ENCODE data around the gene POR. TPM values are rescaled to one million over a fixed set of nuclear protein-coding genes. Genes with fewer than 3 reads are reported as not detected.
A peak's percentile ranks its signal among the peaks of the same experiment; 100 is the strongest.

Gene POR
- 70.2 and 158 TPM in 2 replicates for total RNA-seq

DNA sequence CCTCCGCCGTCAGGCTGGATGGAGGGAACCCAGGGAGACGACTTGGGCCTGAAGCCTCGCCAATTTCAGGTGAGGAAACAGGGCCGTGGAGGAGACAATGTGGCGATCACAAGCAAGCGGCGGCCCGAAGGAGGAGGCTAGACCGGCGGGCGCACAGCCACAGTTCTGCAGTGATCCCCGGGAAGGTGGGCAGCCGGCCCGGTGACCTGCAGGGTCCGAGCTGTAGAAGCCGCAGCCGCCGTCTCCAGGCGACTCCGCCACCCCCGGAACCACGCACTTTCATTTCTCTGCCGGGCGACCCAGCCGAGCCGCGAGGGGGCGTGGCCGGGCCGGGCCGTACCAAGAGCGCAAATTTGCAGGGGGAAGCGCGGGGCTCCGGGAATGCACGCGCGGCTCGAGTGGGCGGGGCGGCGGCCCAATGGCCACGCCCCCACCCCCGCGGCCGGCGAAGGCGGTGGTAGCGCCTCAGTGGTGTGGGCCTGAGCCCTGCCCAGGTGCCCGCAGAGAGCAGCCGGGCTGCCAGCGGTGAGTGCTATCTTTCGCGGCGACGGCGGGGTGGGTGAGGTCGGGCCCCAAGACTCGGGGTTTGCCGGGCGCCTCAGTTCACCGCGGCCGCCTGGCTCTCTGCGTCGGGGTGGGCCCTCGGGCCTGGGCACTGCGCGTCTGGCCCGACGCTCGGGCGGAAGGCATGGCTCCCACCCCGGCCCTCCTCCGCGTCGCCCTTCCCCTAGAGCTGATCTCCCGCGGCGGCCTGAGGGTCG, at the start of gene POR:
Gene POR (plus strand): TSS at position 501 of the 761 bp plus-strand sequence. CDS start 38,847 bp downstream, outside the sequence.

DNA sequence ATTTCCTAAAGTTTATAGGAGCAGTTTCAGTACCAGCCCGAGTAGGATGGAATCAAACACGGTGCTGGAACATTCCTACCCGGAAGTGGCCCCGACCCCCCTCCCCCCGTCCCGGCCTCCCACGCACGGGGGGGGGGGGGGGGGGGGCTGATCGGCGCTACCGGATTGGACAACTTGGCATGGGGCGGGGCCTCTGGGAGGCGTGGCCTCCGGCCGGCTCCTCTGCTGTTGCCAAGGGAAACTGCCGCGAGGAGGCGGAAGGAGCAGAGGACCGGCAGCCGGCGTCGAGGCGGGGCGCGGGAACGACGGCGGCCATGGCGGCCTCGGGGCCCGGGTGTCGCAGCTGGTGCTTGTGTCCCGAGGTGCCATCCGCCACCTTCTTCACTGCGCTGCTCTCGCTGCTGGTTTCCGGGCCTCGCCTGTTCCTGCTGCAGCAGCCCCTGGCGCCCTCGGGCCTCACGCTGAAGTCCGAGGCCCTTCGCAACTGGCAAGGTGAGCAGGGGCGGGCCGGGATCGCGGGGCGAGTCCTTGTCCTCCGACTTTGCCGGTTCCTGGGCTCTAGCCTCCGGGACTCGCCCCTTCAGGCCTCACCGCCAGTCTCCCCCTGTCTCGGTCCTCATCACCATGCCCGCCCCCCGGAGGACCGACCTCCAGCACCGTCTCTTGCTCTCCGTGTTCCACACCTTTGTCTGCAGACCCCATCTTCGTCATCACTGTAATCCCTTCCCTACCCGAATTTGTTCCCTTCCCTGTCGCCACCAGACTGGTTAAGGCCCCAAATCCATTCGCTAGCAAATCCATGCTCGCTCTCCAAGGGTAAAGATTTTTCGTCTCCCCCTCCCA, 36.0 kb upstream of the POR start, which contains the start of gene RHBDD2:
Gene RHBDD2 (plus strand): TSS at position 266 of the 843 bp plus-strand sequence. CDS start 49 bp downstream, at position 315.

DNA sequence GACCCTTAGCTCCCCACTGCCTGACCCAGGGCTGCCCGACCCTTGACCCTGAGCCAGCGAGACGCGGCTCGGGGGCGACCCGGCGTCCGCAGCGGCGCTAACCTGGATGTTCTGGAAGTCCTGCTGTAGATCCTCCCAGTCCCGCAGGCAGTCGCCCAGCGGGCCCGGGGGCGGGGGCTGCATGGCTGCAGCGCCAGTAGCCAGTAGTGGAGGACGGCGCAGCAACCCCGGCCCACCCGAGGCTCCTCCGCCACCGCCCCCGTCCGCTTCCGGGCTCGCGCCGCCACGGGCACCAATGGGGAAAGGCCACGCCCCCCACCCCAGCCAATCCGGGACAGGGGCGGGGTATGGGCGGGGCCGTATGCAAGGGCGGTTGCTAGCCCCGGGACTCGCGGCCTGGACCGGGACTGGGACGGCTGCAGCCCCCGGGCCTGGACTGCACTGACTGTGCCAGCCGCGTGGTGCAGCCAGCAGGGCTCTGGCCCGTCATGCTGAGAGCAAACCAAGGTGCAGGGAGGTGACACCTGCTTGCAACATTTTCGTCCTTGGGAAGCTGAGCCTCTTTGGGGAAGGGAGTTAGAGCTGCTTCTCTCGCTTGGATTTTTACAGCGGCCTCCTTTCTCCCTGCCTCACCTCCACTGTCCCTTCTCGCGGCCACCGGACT, 79.6 kb downstream of the POR start, which contains the start of gene TMEM120A:
Gene TMEM120A (minus strand): TSS at position 208 of the 664 bp plus-strand sequence. CDS start 25 bp downstream, at position 183.

Small RNA genes lying within 50 kb of the gene (small RNA-seq; reads per million reads assigned to genes)
- gene SNORA14A (ENCODE audit: low replicate concordance), result 11.7 reads per million, percentile 95 among the genes with 10 or more reads in this experiment

Other genes with a start within 250 kb of the POR start
- gene HIP1, start 176.2 kb upstream of the POR start, total RNA-seq, result 18.4 and 22.3 TPM in 2 replicates
- 0.88 TPM in 1 of 2 replicates, not detected in the other for gene CCL26, start 142.9 kb upstream of the POR start, total RNA-seq
- 0.44 TPM in 1 of 2 replicates, not detected in the other for gene CCL24, start 101.3 kb upstream of the POR start, total RNA-seq
- gene RHBDD2, start 36.1 kb upstream of the POR start, total RNA-seq, result 35.4 and 87.5 TPM in 2 replicates
- gene TMEM120A, start 79.4 kb downstream of the POR start, total RNA-seq, result 19.0 and 38.7 TPM in 2 replicates
- 45.7 and 54.7 TPM in 2 replicates for gene STYXL1, start 132.8 kb downstream of the POR start, total RNA-seq
- gene MDH2, start 133.0 kb downstream of the POR start, total RNA-seq, result 47.0 and 70.0 TPM in 2 replicates

All from placental pericyte (primary cell).